GM10248 (cell line): Measurements from ENCODE around the gene PPIP5K1.

Source experiments
- CTCF ChIA-PET: fragments of 300-600 bp; sonication (Branson Sonifier 250); formaldehyde crosslinking; extraction: SDS; loops from one replicate; lab custom pipeline; 2021; ENCODE audit warnings: antibody characterized with exemption; lab: Yijun Ruan, JAX
- POLR2A ChIA-PET: fragments of 350-650 bp; sonication (Branson Sonifier 250); formaldehyde crosslinking; extraction: SDS; loops from one replicate; lab custom pipeline; 2020; ENCODE audit warnings: antibody characterized with exemption; lab: Yijun Ruan, JAX
- DNase-seq: peaks from one replicate; pipeline ENCODE4 v3.0.0; 2012; ENCODE audit errors: extremely low spot score
- CTCF ChIP-seq: IDR thresholded peaks from 2 replicates; pipeline ENCODE4 v1.5.1; 2012; ENCODE audit warnings: mild to moderate bottlenecking, low read depth; ENCODE audit errors: extremely low read depth, missing control alignments, control extremely low read depth

Gene PPIP5K1

DNA sequence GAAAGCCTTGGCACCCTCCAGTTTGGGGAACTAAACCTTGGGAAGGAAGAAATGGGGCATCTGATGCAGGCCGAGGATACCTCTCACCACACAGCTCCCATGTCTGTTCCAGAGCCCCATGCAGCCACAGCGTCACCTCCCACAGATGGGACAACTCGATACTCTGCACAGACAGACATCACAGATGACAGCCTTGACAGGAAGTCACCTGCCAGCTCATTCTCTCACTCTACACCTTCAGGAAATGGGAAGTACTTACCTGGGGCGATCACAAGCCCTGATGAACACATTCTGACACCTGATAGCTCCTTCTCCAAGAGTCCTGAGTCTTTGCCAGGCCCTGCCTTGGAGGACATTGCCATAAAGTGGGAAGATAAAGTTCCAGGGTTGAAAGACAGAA lies 64.9 kb downstream of the PPIP5K1 start:
- TF ChIP-seq CTCF, result no peak
- CTCF ChIA-PET, result interaction anchor here (1.1 kb wide), 1 partner anchor 10 kb away, joined by 6 read pairs; no protein-coding TSS in a partner anchor
- POLR2A ChIA-PET, result no interaction called here
- no peak for DNase-seq

GRCh38 chr15:43524254-43524845 lies 65.7 kb downstream of the PPIP5K1 start:
- ChIA-PET POLR2A (no interaction called here), CTCF (interaction anchor here (1.1 to 2.5 kb wide), 2 partner anchors 9 to 10 kb away, joined by 6 to 16 read pairs; no protein-coding TSS in a partner anchor)
- DNase-seq, result no peak
- TF ChIP-seq CTCF, result no peak

DNA sequence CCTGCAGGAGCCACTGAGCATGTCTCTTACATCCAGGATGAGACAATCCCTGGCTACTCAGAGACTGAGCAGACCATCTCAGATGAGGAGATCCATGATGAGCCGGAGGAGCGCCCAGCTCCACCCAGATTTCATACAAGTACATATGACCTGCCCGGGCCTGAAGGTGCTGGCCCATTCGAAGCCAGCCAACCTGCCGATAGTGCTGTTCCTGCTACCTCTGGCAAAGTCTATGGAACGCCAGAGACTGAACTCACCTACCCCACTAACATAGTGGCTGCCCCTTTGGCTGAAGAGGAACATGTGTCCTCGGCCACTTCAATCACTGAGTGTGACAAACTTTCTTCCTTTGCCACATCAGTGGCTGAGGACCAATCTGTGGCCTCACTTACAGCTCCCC lies 66.4 kb downstream of the PPIP5K1 start:
- no peak for TF ChIP-seq CTCF
- ChIA-PET CTCF (interaction anchor here (1.3 to 2.5 kb wide), 2 partner anchors 9 to 11 kb away, joined by 3 to 16 read pairs; no protein-coding TSS in a partner anchor), POLR2A (no interaction called here)
- no peak for DNase-seq

DNA sequence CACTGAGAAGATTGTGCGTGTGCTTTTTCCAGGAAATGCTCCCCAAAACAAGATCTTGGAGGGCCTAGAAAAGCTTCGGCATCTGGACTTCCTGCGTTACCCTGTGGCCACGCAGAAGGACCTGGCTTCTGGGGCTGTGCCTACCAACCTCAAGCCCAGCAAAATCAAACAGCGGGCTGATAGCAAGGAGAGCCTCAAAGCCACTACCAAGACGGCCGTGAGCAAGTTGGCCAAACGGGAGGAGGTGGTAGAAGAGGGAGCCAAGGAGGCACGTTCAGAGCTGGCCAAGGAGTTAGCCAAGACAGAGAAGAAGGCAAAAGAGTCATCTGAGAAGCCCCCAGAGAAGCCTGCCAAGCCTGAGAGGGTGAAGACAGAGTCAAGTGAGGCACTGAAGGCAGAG lies 67.8 kb downstream of the PPIP5K1 start:
- CTCF ChIA-PET, result interaction anchor here (0.5 to 2.5 kb wide), 4 partner anchors 8 to 29 kb away, joined by 3 to 16 read pairs (median 3); no protein-coding TSS in a partner anchor
- POLR2A ChIA-PET, result no interaction called here
- no peak for TF ChIP-seq CTCF
- DNase-seq, result no peak

DNA sequence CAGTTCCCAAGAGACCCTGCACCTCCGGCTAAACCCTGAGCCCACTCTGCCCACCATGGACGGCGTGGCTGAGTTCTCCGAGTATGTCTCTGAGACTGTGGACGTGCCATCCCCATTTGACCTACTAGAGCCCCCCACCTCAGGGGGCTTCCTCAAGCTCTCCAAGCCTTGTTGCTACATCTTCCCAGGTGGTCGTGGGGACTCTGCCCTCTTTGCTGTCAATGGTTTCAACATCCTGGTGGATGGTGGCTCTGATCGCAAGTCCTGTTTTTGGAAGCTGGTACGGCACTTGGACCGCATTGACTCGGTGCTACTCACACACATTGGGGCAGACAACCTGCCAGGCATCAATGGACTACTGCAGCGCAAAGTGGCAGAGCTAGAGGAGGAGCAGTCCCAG lies 68.6 kb downstream of the PPIP5K1 start:
- TF ChIP-seq CTCF, result no peak
- no peak for DNase-seq
- ChIA-PET POLR2A (no interaction called here), CTCF (no interaction called here)

DNA sequence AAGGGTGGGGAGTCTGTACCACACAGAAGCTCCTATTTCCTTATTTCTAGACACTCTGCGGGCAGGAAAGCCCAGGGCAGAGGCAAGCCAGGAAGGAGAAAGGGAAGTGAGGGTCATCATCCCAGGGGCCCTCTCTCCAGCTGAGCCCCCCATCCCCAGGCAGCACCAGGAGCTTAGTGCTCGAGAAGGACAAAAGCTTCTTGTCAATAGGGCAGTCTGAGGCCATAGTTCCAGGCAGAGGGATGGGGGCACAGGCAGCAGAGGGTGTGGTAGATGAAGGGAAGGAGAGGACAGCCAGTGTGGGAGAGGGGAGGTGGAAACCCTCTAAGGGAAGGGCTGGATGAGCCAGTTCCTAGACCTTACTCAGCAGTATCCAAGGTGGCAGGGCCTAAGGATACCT lies 69.9 kb downstream of the PPIP5K1 start:
- no peak for DNase-seq
- POLR2A ChIA-PET, result no interaction called here
- TF ChIP-seq CTCF, result no peak
- CTCF ChIA-PET, result interaction anchor here (0.7 to 1.5 kb wide), 2 partner anchors 10 to 13 kb away, joined by 3 read pairs; no protein-coding TSS in a partner anchor

GRCh38 chr15:43519196-43519595 lies 70.8 kb downstream of the PPIP5K1 start:
- POLR2A ChIA-PET, result no interaction called here
- no peak for TF ChIP-seq CTCF
- DNase-seq, result no peak
- CTCF ChIA-PET, result interaction anchor here (1.5 kb wide), 1 partner anchor 9 kb away, joined by 3 read pairs; no protein-coding TSS in a partner anchor
